ENCODE results near the gene NCKAP5. TPM values are rescaled to one million over a fixed set of nuclear protein-coding genes. Genes with fewer than 3 reads are reported as not detected.

Gene NCKAP5
- total and polyA plus RNA-seq, 7 experiments from 2014 or later, result 0.12 TPM; not detected in 6

DNA sequence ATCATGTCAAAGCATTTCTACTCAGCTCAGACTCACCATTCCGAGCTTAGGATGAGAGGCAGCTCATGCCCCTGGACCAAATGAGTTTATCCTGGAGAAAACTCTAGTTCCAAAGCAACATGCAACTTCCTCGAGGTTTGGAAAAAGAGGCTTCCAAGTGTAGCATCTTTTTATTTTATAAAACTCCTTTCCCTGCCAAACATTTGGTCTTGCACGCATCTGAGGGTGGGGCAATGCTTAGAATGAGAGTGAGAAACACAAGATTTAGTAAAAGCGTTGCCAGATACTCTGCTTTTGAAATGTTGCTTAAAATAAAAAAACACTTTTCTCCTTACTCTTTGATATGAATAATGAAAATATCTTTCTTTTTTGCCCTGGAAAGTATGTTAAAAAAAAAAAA is 151.5 kb downstream of the NCKAP5 start:
- POLR2A ChIA-PET, result interaction anchor here (0.6 kb wide), 1 partner anchor 63 kb away, joined by 3 read pairs; no protein-coding TSS in a partner anchor

DNA sequence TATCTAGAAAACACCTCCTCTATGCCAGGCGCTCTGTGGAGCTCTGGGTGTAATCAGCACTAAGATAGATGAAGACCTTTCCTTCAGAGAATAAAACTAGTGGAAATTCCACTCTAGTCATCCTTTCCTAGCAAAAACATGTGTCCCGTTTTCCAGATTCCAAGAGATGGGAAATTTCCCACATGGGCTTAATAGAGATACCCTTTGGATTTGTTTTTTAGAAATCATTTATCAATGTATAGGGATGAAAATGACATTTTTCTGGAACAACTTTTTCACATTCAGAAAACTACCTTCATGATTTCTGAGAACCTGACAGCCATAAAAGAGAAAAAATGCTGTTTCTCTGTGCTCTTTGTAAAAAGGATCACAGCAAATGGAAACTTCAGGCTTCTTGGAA is 152.1 kb downstream of the NCKAP5 start:
- ChIA-PET CTCF (no interaction called here), POLR2A (no interaction called here)
- Histone ChIP-seq H3K4me1 (ENCODE audit: control insufficient read depth in 2 of 2, insufficient read depth in 2 of 2, low read length in 2 of 2) (no peaks in the 10 kb centered on the region), H3K27me3 (ENCODE audit: control insufficient read depth in 2 of 2, insufficient read depth in 2 of 2, low read length in 2 of 2) (no peaks in the 10 kb centered on the region), H3K27ac (ENCODE audit: low read depth, low read length) (no peak overlapping the region), H3K9me3 (ENCODE audit: control insufficient read depth in 2 of 3, low read length in 3 of 3) (no peaks in the 10 kb centered on the region), H3K4me3 (ENCODE audit: low read length) (no peak overlapping the region), H3K36me3 (ENCODE audit: control insufficient read depth in 2 of 3, insufficient read depth in 3 of 3, low read length in 3 of 3) (no peaks in the 10 kb centered on the region)
- no peak for ATAC-seq
- Mint-ChIP-seq H3K27ac (no peak overlapping the region), H3K4me3 (no peak overlapping the region), H3K36me3 (no peaks in the 10 kb centered on the region), H3K4me1 (no peaks in the 10 kb centered on the region), H3K27me3 (peaks cover 0 to 1% (median 0%) of the 10 kb centered on the region in 5 donors), H3K9me3 (peaks cover 0 to 6% (median 0%) of the 10 kb centered on the region in 11 donors)
- DNase-seq, result no peak
- intact Hi-C loops (cut with micrococcal nuclease), result no loop called here

More for the DNA sequence above, 151.5 kb downstream of the NCKAP5 start:
- Mint-ChIP-seq H3K9me3 (peaks cover 0 to 4% (median 0%) of the 10 kb centered on the region in 11 donors), H3K27ac (no peak overlapping the region), H3K36me3 (no peaks in the 10 kb centered on the region), H3K4me3 (no peak overlapping the region), H3K4me1 (no peaks in the 10 kb centered on the region), H3K27me3 (no peaks in the 10 kb centered on the region)
- H3K27me3 ChIP-seq (ENCODE audit: control insufficient read depth in 2 of 2, insufficient read depth in 2 of 2, low read length in 2 of 2), result no peaks in the 10 kb centered on the region
- H3K9me3 ChIP-seq (ENCODE audit: control insufficient read depth in 2 of 3, low read length in 3 of 3), result no peaks in the 10 kb centered on the region
- ATAC-seq (no peak), DNase-seq (no peak)
- intact Hi-C loops (cut with micrococcal nuclease), result no loop called here
- CTCF ChIA-PET, result interaction anchor here (0.7 kb wide), 1 partner anchor 19 kb away, joined by 4 read pairs; no protein-coding TSS in a partner anchor
- H3K4me3 ChIP-seq (ENCODE audit: low read length), result no peak overlapping the region
- H3K27ac ChIP-seq (ENCODE audit: low read depth, low read length), result no peak overlapping the region
- no peaks in the 10 kb centered on the region for H3K36me3 ChIP-seq (ENCODE audit: control insufficient read depth in 2 of 3, insufficient read depth in 3 of 3, low read length in 3 of 3)
- no peaks in the 10 kb centered on the region for H3K4me1 ChIP-seq (ENCODE audit: control insufficient read depth in 2 of 2, insufficient read depth in 2 of 2, low read length in 2 of 2)

DNA sequence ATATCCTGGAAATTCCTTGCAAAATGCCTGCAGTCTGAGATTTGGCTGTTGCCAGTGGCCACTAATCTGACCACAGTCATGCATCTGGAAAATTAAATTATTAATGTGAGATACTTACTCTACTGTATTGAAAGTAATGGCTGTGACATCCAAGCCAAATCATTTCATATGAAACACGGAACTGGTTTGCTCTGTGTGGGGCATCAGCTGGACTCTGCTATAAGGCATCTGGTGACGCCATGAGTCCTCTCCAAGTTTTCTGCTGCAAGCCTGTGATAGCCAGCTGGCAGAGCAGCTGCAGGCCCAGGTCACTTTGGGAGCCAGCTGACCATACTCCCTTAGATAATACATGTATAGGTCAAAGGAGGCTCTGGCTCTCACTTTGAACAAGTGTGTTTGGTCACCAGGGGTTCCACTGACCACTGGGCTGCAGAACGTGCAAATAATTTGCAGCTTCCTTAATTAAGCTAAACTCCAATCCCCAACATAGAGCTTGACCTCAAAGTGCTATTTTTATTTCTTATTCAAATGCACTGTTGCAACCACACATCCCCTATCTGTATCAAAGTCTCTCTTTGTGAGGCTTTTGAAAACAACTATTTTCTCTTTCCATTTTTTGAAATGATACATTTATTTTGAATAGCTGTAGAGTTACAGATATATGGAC is 152.9 kb downstream of the NCKAP5 start:
- intact Hi-C loops (cut with micrococcal nuclease), result no loop called here
- no peaks in the 10 kb centered on the region for H3K36me3 Mint-ChIP-seq
- DNase-seq (no peak), ATAC-seq (peak; percentile 6)
- no peaks in the 10 kb centered on the region for H3K27me3 ChIP-seq (ENCODE audit: control insufficient read depth in 2 of 2, insufficient read depth in 2 of 2, low read length in 2 of 2)
- ChIA-PET CTCF (no interaction called here), POLR2A (no interaction called here)
- no peak overlapping the region for H3K27ac Mint-ChIP-seq
- H3K27me3 Mint-ChIP-seq, result peaks cover 0 to 5% (median 0%) of the 10 kb centered on the region in 5 donors
- no peaks in the 10 kb centered on the region for H3K4me1 Mint-ChIP-seq
- no peaks in the 10 kb centered on the region for H3K36me3 ChIP-seq (ENCODE audit: control insufficient read depth in 2 of 3, insufficient read depth in 3 of 3, low read length in 3 of 3)
- no peaks in the 10 kb centered on the region for H3K9me3 ChIP-seq (ENCODE audit: control insufficient read depth in 2 of 3, low read length in 3 of 3)
- no peaks in the 10 kb centered on the region for H3K4me1 ChIP-seq (ENCODE audit: control insufficient read depth in 2 of 2, insufficient read depth in 2 of 2, low read length in 2 of 2)
- H3K4me3 Mint-ChIP-seq, result no peak overlapping the region
- H3K9me3 Mint-ChIP-seq, result peaks cover 0 to 8% (median 0%) of the 10 kb centered on the region in 11 donors
- no peak overlapping the region for H3K4me3 ChIP-seq (ENCODE audit: low read length)
- H3K27ac ChIP-seq (ENCODE audit: low read depth, low read length), result no peak overlapping the region

DNA sequence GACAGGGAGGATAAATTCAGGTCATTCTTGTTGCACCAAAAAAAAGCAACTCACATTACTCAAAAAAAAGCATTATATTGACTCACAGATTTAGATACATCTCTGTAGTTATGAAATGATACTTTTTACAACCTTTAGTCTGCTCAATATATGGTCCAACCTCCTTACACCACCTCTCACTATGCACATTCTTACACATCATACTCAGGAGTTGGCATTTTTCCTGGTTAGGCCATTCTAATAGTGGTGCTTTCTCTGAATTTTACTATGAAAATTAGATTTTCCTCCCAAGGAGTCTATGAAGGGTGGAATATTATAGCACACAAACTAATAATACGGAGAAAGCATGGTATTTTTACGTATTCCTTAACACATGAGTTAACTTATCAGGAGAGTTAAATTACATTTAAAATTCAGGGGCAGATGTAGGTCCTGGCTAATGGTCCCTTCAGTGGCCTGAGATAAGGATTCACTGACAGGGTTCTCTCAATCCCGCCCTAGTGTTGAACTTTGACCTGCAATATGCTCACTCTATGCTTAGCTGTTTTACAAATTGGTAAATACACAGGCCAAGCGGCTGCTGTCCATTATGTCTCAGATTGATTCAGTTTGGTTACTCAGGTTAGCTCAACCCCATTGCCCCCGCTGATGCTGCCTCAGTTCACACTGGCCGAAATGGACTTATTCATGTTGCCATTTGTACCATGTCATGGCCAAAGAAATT is 153.6 kb downstream of the NCKAP5 start:
- H3K36me3 ChIP-seq (ENCODE audit: control insufficient read depth in 2 of 3, insufficient read depth in 3 of 3, low read length in 3 of 3), result no peaks in the 10 kb centered on the region
- H3K4me1 Mint-ChIP-seq, result no peaks in the 10 kb centered on the region
- no peak overlapping the region for H3K27ac ChIP-seq (ENCODE audit: low read depth, low read length)
- CTCF ChIA-PET, result no interaction called here
- H3K27ac Mint-ChIP-seq, result no peak overlapping the region
- no peaks in the 10 kb centered on the region for H3K4me1 ChIP-seq (ENCODE audit: control insufficient read depth in 2 of 2, insufficient read depth in 2 of 2, low read length in 2 of 2)
- no peaks in the 10 kb centered on the region for H3K36me3 Mint-ChIP-seq
- peaks cover 0 to 5% (median 0%) of the 10 kb centered on the region in 5 donors for H3K27me3 Mint-ChIP-seq
- no peak overlapping the region for H3K4me3 ChIP-seq (ENCODE audit: low read length)
- ATAC-seq, result no peak
- peaks cover 0 to 11% (median 0%) of the 10 kb centered on the region in 11 donors for H3K9me3 Mint-ChIP-seq
- DNase-seq, result no peak
- H3K9me3 ChIP-seq (ENCODE audit: control insufficient read depth in 2 of 3, low read length in 3 of 3), result no peaks in the 10 kb centered on the region
- POLR2A ChIA-PET, result no interaction called here
- intact Hi-C loops (cut with micrococcal nuclease), result no loop called here
- no peaks in the 10 kb centered on the region for H3K27me3 ChIP-seq (ENCODE audit: control insufficient read depth in 2 of 2, insufficient read depth in 2 of 2, low read length in 2 of 2)
- no peak overlapping the region for H3K4me3 Mint-ChIP-seq

DNA sequence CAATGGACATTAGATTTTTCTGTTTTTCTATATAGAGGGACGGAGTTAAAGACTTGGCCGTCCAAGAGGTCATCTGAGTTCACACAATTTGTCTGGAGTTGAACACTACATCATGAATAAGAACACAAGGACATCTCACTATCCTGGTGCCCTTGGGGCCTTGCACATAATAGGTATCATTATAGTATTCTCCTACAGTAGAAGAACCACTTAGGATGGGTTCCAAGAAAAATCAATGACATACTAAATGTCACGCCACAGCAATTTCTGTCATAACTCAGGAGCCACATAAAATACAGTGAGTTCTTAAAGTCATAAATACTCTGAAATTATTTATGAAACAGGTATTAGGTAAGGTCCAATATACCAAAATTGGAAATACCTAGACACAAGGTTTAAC is 154.4 kb downstream of the NCKAP5 start:
- Mint-ChIP-seq H3K27me3 (peaks cover 0 to 5% (median 0%) of the 10 kb centered on the region in 5 donors), H3K36me3 (no peaks in the 10 kb centered on the region), H3K27ac (no peak overlapping the region), H3K9me3 (peaks cover 0 to 9% (median 0%) of the 10 kb centered on the region in 11 donors), H3K4me1 (no peaks in the 10 kb centered on the region), H3K4me3 (no peak overlapping the region)
- no peak for DNase-seq
- H3K27me3 ChIP-seq (ENCODE audit: control insufficient read depth in 2 of 2, insufficient read depth in 2 of 2, low read length in 2 of 2), result no peaks in the 10 kb centered on the region
- intact Hi-C loops (cut with micrococcal nuclease), result no loop called here
- H3K4me3 ChIP-seq (ENCODE audit: low read length), result no peak overlapping the region
- CTCF ChIA-PET, result no interaction called here
- ATAC-seq, result no peak
- no peak overlapping the region for H3K27ac ChIP-seq (ENCODE audit: low read depth, low read length)
- POLR2A ChIA-PET, result no interaction called here
- no peaks in the 10 kb centered on the region for H3K36me3 ChIP-seq (ENCODE audit: control insufficient read depth in 2 of 3, insufficient read depth in 3 of 3, low read length in 3 of 3)
- no peaks in the 10 kb centered on the region for H3K4me1 ChIP-seq (ENCODE audit: control insufficient read depth in 2 of 2, insufficient read depth in 2 of 2, low read length in 2 of 2)
- H3K9me3 ChIP-seq (ENCODE audit: control insufficient read depth in 2 of 3, low read length in 3 of 3), result no peaks in the 10 kb centered on the region

DNA sequence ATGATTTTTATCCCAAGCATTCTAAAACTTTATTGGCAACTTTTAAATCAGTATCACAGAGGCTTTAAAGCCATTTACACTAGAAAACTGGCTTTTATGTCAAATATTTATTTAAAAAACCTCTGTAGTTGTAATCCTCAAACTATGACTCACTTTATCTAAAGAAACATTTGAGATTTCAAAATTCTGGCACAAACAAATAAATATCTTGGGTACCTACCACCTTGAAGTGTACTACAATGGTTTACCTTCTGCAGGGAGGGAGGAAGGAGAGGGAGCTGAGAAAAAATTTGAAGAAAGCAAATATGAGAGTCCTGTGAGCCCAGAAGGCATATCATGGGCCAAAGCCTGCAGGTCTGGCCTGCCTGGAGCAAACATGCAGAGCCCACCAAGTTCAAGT is 155.6 kb downstream of the NCKAP5 start:
- CTCF ChIA-PET, result no interaction called here
- POLR2A ChIA-PET, result no interaction called here
- intact Hi-C loops (cut with micrococcal nuclease), result no loop called here
- Histone ChIP-seq H3K36me3 (ENCODE audit: control insufficient read depth in 2 of 3, insufficient read depth in 3 of 3, low read length in 3 of 3) (no peaks in the 10 kb centered on the region), H3K27ac (ENCODE audit: low read depth, low read length) (no peak overlapping the region), H3K9me3 (ENCODE audit: control insufficient read depth in 2 of 3, low read length in 3 of 3) (no peaks in the 10 kb centered on the region), H3K4me3 (ENCODE audit: low read length) (no peak overlapping the region), H3K4me1 (ENCODE audit: control insufficient read depth in 2 of 2, insufficient read depth in 2 of 2, low read length in 2 of 2) (no peaks in the 10 kb centered on the region), H3K27me3 (ENCODE audit: control insufficient read depth in 2 of 2, insufficient read depth in 2 of 2, low read length in 2 of 2) (no peaks in the 10 kb centered on the region)
- Mint-ChIP-seq H3K9me3 (peaks cover 0 to 9% (median 0%) of the 10 kb centered on the region in 11 donors), H3K27ac (no peak overlapping the region), H3K4me3 (no peak overlapping the region), H3K36me3 (no peaks in the 10 kb centered on the region), H3K27me3 (peaks cover 0 to 5% (median 0%) of the 10 kb centered on the region in 5 donors), H3K4me1 (no peaks in the 10 kb centered on the region)
- ATAC-seq (no peak), DNase-seq (no peak)

DNA sequence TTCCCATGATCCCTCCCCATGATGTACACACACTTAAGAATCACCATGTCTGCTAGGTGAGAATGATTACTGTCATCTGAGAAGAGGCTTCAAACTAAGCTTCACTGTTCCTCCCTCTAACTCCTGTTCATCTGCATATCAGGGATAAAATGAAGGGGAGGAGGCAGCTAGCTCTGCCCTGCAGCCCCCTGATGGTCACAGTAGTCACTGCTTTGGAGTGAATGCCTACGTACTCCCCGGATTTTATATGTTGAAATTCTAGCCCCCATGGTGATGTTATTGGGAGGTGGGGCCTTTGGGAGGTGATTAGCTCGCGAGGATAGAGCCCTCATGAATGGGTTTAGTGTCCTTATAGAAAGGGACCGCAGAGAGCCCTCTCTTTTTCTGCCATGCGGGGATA is 156.4 kb downstream of the NCKAP5 start:
- no peaks in the 10 kb centered on the region for H3K4me1 ChIP-seq (ENCODE audit: control insufficient read depth in 2 of 2, insufficient read depth in 2 of 2, low read length in 2 of 2)
- no peaks in the 10 kb centered on the region for H3K27me3 ChIP-seq (ENCODE audit: control insufficient read depth in 2 of 2, insufficient read depth in 2 of 2, low read length in 2 of 2)
- H3K27ac ChIP-seq (ENCODE audit: low read depth, low read length), result no peak overlapping the region
- intact Hi-C loops (cut with micrococcal nuclease), result no loop called here
- ChIA-PET POLR2A (no interaction called here), CTCF (no interaction called here)
- ATAC-seq, result no peak
- no peaks in the 10 kb centered on the region for H3K9me3 ChIP-seq (ENCODE audit: control insufficient read depth in 2 of 3, low read length in 3 of 3)
- H3K36me3 ChIP-seq (ENCODE audit: control insufficient read depth in 2 of 3, insufficient read depth in 3 of 3, low read length in 3 of 3), result no peaks in the 10 kb centered on the region
- H3K4me3 ChIP-seq (ENCODE audit: low read length), result no peak overlapping the region
- Mint-ChIP-seq H3K27ac (no peak overlapping the region), H3K27me3 (peaks cover 0 to 5% (median 0%) of the 10 kb centered on the region in 5 donors), H3K9me3 (peaks cover 0 to 9% (median 0%) of the 10 kb centered on the region in 11 donors), H3K4me3 (no peak overlapping the region), H3K4me1 (no peaks in the 10 kb centered on the region), H3K36me3 (no peaks in the 10 kb centered on the region)
- DNase-seq, result no peak

Measured in naive thymus-derived CD4-positive, alpha-beta T cell (primary cell).